DMS 273 treated with DMSO at 0.1 percent for 48 hours (cell line): ENCODE measurements around the gene ARNT2.

Experiments used
- DNase-seq: peaks from one replicate; lab custom pipeline; 2025; lab: John Stamatoyannopoulos, UW

Gene ARNT2

DNA sequence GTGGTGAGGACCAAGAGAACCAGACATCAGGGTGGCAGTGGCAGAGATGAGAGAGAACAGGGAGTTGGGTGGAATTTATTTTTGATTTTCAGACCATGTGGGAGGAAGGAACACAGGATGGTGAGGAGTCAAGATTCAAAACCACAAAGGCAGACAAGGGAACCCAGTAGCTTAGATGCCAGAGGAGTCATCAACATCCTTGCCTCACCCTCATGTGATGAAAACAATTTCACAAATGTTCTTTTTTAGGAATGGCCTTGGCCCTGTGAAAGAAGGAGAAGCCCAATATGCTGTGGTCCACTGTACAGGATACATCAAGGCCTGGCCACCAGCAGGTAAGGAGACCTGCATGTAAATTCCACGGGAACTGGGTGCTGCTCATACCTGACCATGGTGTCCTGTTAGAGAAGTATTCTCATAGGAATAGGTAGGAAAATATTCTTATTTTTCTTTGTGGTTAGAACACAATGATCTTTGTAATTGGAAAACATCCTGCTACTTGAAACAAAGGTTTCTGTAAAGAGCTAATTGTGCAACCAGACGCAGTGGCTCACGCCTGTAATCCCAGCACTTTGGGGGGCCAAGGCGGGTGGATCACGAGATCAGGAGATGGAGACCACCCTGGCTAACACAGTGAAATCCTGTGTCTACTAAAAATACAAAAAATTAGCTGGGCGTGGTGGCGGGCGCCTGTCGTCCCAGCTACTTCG, 110.0 kb downstream of the ARNT2 start:
- DNase-seq, result no peak

DNA sequence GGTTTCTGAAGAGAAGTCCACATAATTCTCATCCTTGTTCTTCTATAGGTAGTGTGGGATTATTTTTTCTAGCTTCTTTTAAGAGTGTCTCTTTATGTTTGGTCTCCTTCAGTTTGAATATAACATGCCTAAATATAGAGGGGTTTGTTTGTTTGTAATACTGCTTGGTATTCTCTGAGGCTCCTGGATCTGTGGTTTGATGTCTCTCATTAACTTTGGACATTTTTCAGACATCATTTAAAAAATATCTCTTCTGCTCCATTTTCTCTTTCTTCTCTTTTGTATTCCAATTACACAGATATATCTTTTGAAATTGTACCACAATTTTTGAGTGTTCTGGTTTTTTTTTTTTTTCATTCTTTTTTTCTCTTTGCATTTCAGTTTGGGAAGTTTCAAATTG, 113.1 kb downstream of the ARNT2 start:
- no peak for DNase-seq

GRCh38 chr15:80518522-80518921, 114.3 kb downstream of the ARNT2 start:
- DNase-seq, result no peak

- no peak for DNase-seq
Observed at GRCh38 chr15:80523746-80524145, 119.6 kb downstream of the ARNT2 start.

DNA sequence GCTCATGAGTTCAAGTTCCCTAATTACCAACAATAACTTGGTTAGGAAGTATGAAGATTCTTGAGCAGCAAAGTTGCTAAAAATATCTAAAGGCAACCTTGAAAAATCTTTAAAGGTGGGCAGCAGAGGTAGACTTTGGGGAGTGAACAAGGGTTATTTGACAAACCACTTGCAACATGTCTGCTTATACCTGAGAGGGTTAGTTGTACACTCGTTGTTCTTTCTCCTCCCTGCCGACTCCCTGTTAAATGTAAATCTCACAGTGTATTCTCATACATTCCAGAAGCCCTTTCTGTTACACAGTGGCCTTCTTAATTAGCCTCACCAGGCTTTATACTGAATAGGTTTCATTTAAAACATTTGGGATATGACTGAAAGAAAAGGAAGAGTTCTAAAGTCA, 121.7 kb downstream of the ARNT2 start:
- DNase-seq, result no peak

DNA sequence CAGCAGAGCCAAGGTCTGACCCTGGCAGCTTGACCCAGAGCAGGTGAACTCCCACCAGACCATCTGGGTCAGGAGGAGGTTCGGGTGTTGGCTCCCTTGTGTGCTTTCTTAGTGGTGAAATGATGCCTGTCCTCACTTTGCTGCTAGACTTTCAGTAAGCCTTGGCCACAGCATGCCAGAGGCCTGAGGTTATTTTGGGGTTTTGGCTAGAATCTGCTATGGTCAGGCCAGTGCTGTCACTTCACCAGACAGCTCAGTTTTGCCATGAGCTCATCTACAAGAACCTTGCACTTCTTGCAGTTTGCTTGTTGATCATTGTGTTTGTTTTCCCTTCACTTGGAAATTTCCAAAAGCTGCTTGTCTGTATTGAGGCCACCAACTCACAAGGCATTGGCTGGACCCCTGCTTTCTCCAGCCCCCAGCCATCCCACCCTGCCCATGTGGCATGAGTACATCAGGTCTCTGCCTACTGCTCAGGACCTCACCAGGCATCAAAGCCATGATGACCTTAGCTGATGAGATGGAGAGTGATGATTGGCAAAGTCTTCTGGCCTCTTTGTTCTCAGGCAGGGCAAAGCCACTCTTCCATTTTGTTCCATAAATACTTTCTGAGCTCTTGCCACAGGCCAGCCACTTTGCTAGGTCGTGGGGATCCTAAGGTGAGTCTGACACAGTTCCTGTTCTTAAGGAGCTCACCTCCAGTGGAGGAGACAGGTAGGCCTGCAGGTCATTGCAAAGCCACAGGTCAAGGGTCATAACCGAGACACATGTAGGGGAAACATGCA, 122.6 kb downstream of the ARNT2 start:
- DNase-seq, result no peak

DNA sequence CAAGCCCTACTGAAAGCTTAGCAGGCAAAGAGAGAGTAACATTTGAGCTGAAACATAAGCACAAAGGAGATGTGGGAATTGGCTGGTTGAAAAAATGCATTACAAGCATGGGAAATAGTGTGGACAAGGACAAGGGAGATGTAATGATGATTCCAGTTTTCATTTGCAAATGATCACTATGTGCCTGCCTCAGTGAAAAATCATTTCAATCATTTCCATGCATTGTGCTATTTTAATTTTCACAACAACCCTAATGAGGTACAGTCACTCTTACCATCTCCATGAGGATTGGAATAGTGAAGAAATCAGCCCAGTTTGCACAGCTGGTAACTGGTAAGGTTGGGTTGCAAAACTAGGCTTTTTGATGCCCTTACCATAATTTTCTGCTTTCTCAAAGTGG, 123.2 kb downstream of the ARNT2 start:
- no peak for DNase-seq

GRCh38 chr15:80527961-80528360, 123.8 kb downstream of the ARNT2 start:
- no peak for DNase-seq

DNA sequence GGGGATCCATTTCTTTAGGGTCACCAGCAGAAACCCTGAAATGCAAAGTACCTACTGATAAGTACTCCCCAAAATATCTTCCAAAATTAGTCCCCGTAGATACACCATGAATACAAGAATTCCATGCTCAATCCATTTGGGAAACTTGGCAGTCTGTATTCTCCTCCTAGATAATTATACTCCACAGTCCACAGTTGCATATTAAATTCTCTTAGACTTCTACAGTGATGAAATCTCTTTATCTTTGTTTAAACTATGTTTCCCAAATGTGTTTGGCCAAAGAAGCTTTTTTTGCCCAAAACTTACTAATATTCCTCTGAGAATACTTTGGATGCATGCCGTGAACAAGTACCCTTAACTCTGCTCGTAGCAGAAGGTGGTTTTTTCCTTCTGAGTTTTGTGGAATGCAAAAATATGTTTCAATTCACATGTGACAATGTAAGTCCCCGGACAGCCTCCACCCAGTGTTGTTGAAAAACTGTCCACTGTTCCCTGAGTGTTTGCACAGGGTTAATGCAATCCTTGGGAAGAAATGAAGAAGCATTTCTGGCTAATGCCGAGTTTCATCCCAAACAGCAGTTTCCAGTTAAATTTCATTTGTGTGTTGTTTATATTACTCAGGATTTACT, 126.7 kb downstream of the ARNT2 start:
- DNase-seq, result no peak

- DNase-seq, result no peak
Observed at GRCh38 chr15:80531388-80531787, 127.2 kb downstream of the ARNT2 start.

DNA sequence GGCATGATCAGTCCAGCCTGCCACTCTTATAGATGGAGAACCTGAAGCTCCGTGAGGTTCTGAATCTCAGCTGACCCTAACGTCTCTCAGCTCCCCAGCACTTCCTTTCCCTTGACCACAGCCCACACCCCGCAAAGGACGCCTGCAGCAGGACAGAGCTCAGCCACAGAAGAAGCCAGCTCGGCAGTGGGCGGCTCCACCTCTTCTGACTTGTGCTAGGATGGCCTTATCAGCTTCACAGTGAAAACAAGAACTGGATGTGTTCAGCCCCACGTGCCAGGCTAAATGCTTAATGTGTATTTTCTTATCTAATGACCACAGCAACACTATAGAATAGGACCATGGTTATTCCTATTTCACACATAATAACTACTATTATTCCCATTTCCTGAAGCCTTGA, 127.6 kb downstream of the ARNT2 start:
- no peak for DNase-seq

DNA sequence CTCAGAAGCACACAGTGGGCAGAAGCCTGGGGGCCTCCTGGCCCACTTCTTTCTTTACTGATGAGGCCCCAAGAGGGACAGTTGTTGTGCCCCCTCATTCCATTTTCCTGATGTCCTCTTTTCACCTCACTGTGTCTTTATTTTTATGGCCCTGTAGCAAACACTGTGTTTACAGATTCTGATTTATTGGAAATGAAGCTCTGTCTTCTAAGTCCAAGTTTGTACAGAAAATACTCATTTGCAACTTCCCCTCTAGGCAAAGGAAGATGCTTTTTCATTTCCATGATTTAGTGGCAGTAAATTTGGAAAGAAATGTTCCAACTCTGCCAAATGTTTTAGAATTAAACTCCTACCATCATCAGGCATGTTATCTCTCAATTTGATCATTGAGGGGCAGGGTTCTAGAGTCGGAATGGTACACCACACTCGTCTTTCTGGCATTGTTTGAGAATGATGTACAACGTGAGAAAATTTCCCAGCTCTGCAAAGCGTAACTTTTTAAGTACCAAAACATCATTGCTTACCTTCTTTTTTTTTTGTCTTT, 129.7 kb downstream of the ARNT2 start:
- no peak for DNase-seq

DNA sequence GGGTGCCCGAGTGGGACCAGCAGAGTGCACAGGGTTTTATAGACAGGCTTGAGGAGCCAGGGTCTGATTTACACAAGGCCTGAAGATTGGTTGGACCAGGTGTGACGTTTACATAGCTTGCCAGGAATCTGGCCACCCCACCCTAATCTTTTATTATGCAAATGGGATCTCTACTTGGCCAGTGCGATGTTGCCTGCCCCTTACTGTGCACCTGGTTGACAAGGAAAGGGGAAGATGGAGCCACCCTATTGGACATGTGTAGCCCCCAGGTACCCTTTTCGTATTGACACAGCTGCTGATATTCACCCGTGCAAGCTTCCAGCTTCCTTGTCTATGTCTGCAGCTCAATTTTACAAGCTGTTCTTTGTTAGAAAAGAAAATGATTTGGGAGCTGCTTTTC, 132.0 kb downstream of the ARNT2 start:
- DNase-seq, result no peak

DNA sequence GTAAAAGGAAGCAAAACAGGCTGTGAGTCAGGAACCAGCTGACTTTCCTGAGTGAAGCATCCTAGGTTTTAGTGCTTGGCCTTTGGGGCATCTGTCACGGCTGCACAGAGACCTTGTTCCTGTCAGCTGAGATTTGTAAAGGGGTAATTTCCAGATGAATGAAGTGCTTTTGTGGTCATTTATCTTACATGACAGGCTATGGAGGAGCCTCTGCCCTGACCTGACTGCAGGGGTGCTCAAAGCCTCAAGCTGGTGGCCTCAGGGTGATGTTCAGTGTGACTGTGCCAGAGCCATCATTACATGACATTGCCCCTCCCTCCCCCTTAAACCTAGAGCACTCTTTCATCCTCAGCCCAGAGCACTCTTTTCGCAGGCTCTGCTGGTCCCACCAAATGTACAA, 132.5 kb downstream of the ARNT2 start:
- DNase-seq, result no peak

- DNase-seq, result no peak
Observed at GRCh38 chr15:80545078-80545477, 140.9 kb downstream of the ARNT2 start.

DNA sequence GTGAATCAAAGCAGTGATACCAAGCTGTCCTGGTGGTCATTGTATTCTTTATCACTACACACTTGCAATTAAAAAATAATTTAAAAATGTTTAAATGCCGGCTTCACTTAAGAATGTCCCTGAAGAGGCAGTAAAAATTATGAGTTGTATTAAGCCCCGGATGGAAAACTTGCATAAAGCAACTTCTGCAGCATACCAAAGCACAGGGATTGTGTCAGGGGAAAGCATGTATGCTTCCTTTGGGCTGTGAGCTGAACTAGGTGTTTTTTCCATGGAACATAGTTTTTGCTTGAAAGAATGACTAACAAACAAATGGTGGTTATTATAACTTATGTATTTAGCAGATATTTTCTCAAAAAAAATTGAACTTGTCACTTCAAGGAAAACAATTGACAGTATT, 143.1 kb downstream of the ARNT2 start:
- DNase-seq, result no peak

GRCh38 chr15:80549191-80549590, 145.0 kb downstream of the ARNT2 start:
- no peak for DNase-seq

GRCh38 chr15:80549654-80550053, 145.5 kb downstream of the ARNT2 start:
- no peak for DNase-seq

DNA sequence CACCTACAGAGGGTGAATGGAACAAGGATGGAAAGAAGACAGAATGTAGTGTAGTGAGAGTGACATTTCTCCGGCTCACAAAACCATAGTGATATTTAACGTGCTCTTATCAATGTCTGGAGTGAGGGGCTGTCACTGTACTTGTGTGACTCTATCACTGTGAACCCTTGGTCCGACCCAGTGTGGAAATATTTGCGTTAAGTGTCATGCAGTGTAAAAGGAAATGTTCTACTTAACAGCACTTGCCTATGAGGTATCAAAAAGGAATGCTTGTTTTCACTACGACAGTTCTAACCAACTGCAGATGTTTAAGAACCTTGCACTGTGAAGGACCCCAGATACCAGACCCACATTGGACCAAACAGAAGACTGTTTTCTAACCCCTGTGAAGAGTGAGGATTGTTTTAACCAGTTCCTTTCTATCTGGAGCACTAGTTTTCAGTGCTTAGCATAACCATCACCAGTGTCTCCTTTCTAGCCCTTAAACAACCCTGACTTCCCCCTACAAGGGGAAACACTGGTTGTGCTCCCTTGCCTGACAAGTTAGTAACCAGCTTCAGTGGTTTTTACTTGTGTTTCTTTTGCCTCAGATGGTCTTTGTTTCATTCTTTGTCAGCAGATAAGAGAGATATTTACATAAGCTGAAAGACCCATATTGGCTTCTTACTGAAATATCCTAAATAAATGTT, 146.2 kb downstream of the ARNT2 start:
- DNase-seq, result no peak

DNA sequence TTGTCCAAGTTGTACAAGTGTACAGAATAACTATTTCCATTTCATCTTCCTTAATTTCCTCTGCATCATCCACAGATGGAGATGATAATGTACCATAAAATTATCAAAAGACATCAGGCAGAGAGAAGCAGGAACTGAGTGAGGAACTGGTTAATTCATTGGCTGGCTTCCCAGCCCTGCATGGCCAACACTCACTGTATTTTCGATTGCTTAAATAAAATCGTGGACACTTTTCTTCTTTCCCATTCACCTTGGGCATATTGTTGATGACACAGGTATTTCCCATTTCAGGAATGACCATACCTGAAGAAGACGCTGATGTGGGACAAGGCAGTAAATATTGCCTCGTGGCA, 146.7 kb downstream of the ARNT2 start:
- DNase-seq, result no peak

GRCh38 chr15:80551348-80551747, 147.2 kb downstream of the ARNT2 start:
- DNase-seq, result no peak

DNA sequence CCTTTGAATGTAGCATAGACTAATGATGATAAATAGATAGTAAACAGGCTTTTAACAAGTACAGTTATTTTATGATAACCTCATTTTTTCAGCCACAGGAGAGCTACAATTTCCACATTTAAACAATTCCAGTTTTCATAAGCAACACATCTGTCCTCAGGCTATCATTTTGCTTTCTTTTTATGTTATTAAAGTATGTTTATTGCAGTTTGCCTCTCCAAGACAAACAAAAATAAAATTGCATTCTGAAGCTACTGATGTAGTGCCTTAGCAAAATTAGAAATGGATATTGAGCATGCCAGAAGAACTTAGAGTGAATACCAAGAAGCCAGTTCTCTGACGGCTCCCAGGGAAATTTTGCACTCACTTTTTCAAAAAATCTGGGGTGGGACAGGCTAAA, 150.4 kb downstream of the ARNT2 start:
- DNase-seq, result no peak
